Fibroblast of lung (primary cell): ENCODE measurements around the gene WNT3.

Experiments
- EZH2 ChIP-seq: IDR thresholded peaks from 2 replicates; pipeline ENCODE4 v1.5.1; 2012; ENCODE audit warnings: low read length, control low read depth, mild to moderate bottlenecking; ENCODE audit errors: missing control alignments
- TF ChIP-seq, protein P1 (sequence below), 2 donors: IDR thresholded peaks in 1 of 2; conservative IDR thresholded peaks in 1 of 2; 1 replicate in 1 of 2; 2 replicates in 1 of 2; pipeline ENCODE4 v1.5.1; 2011 to 2012; ENCODE audit warnings: low read length in 2 of 2, control low read depth in 1 of 2, inconsistent platforms in 1 of 2, low read depth in 1 of 2, mild to moderate bottlenecking in 1 of 2

DNA sequence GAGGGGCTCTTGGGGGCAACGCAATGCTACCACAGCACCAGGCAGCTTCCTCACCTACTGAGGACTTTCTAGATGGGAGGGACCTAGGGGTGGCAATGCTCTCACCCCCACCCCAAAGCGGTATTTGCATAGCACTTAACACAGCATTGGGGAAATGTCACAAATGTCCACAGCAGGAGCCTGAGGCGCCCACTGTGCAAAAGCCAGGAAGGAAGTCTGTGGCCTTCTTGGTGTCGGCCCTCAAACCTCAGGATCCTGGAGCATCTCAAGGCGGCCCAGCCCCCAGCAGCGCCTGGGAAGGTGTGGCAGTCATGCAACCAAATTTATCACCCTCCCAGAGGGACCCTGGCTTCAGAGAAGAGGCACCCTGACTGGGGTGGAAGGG lies 45.3 kb downstream of the WNT3 start:
- TF ChIP-seq, protein P1, sequence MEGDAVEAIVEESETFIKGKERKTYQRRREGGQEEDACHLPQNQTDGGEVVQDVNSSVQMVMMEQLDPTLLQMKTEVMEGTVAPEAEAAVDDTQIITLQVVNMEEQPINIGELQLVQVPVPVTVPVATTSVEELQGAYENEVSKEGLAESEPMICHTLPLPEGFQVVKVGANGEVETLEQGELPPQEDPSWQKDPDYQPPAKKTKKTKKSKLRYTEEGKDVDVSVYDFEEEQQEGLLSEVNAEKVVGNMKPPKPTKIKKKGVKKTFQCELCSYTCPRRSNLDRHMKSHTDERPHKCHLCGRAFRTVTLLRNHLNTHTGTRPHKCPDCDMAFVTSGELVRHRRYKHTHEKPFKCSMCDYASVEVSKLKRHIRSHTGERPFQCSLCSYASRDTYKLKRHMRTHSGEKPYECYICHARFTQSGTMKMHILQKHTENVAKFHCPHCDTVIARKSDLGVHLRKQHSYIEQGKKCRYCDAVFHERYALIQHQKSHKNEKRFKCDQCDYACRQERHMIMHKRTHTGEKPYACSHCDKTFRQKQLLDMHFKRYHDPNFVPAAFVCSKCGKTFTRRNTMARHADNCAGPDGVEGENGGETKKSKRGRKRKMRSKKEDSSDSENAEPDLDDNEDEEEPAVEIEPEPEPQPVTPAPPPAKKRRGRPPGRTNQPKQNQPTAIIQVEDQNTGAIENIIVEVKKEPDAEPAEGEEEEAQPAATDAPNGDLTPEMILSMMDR (conservative IDR thresholded peaks at IDR 0.05 in 1 of 2, IDR thresholded peaks at IDR 0.05 in 1 of 2; ENCODE audit: low read depth in 1 of 2, low read length in 2 of 2), result no peak
- no peak for TF ChIP-seq EZH2
